NCI-H748 treated with DMSO at 0.1 percent for 48 hours (cell line): Measurements from ENCODE around the gene COG5.

ENCODE experiments used
- DNase-seq: peaks from one replicate; lab custom pipeline; 2025; lab: John Stamatoyannopoulos, UW

The COG5 gene

GRCh38 chr7:107505997-107506673, 57.6 kb downstream of the COG5 start:
- peak; percentile 12 for DNase-seq

DNA sequence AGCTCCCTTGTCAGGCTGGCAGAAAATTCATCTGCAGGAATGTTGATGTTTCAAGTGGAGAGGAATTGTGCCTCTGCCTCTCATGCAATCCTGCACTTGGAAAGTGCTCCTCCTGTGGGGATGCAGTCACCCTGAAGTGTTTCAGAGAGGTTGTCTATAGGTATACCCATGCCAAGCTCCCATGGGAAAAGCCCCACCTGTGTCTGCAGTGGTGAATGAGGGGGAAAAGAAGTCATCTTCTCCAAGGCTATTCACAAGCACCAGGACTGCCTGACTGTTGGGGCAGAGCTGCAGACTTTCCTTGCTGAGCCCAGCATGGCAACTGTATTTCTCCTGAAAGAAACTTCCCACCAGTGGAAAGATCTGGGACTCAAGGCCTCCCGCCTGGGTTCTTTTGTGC, 58.4 kb downstream of the COG5 start:
- DNase-seq = no peak

- no peak for DNase-seq
Measured at GRCh38 chr7:107503687-107504086, 60.0 kb downstream of the COG5 start.

- no peak for DNase-seq
Measured at GRCh38 chr7:107502797-107503196, 60.9 kb downstream of the COG5 start.

DNA sequence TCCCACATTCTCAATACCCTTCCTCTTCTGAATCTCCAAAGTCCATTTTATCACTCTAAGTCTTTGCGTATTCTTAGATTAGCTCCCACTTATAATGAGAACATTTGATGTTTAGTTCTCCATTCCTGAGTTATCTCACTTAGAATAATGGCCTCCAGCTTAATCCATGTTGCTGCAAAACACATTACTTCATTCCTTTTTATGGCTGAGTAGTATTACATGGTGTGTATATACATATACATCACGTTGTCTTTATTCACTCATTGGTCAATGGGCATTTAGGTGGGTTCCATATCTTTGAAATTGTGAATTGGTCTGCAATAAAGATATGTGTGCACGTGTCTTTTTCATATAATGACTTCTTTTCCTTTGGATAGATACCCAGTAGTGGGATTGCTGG, 61.6 kb downstream of the COG5 start:
- DNase-seq = no peak

GRCh38 chr7:107501593-107501992, 62.1 kb downstream of the COG5 start:
- DNase-seq = no peak

DNA sequence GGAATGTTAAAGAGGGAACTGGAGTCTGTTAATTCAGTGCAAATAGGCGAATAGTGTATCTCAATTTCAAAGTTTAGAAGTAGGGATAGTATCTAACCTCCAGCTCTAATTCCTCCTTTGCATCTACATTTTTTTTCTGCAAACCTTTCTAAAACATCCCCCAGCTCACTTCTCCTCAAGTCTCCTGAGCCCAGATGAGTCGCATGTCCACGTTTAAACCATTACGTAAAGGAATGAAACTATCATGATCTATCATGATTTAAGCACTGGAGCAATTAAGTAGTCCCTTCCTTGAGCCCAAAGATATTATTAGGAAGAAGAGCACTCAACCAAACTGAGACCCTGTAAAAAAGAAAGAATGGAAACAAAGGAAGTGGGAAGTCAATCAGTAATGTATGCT, 64.0 kb downstream of the COG5 start:
- no peak for DNase-seq

DNA sequence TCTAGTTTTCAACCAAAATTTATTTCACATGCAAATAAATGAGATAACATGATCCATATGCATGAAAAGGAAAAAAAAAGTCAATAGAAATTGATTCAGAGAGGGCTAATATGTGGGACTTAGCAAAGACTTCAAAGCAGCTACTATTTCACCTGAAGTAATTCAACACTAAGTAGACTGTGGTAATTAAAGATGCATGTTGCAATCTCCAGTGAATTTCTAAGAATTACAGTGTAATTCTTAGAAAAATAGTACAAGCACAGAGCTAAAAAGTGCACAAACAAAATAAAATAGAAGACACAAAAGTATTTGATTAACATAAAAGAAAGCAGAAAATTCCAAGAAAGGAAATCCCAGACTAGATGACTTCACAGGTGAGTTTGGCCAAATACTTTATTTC, 68.2 kb downstream of the COG5 start:
- no peak for DNase-seq

- DNase-seq = no peak
Measured at GRCh38 chr7:107494884-107495283, 68.8 kb downstream of the COG5 start.

- DNase-seq = peak; percentile 77
Measured at GRCh38 chr7:107494315-107494751, 69.4 kb downstream of the COG5 start.

- DNase-seq = no peak
Measured at GRCh38 chr7:107492875-107493274, 70.8 kb downstream of the COG5 start.

- DNase-seq = no peak
Measured at GRCh38 chr7:107486041-107486440, 77.7 kb downstream of the COG5 start.

- no peak for DNase-seq
Measured at GRCh38 chr7:107482571-107482970, 81.1 kb downstream of the COG5 start.

DNA sequence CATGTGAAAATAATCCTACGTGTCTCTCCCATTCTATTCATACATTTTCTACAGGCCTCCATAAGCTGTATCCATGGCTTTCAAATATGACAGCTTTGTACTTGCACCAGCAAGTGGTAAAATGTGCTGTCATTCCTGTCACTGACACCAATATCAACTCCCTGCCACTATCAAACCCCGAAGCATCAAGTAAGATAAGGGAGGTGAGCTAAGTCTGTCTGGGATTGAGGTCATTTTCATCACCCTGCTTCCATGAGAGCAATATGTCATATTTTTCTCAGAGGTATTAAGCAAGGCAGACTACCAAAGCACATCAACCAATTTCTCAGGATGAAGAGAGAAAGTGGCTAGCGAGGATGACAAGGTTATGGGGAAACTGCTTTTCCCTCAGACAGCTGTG, 82.8 kb downstream of the COG5 start:
- no peak for DNase-seq

- no peak for DNase-seq
Measured at GRCh38 chr7:107479303-107479702, 84.4 kb downstream of the COG5 start.

- no peak for DNase-seq
Measured at GRCh38 chr7:107474104-107474521, 89.6 kb downstream of the COG5 start.

DNA sequence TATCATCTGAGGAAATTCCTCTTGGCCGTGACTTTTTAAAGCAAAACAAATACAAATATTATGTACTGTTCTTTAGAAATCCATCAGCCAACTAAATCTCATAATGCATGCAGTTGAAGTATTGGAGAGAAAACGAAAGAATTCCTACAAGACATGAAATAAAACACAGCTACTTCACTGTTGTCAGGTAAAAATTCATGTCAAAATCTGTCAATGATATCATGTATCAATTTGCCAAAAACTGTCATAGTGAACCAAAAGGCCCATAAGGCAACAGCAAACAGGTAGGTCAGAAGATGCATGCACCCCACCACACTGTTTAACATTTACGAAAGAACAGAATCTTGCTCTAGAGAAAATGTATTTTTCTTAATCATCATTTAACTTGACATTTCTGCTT, 91.6 kb downstream of the COG5 start:
- DNase-seq = no peak

GRCh38 chr7:107471292-107472070, 92.2 kb downstream of the COG5 start:
- no peak for DNase-seq

- no peak for DNase-seq
Measured at GRCh38 chr7:107469929-107470328, 93.8 kb downstream of the COG5 start, which contains the start of gene GPR22. Gene GPR22, plus strand, starts transcription at chr7:107470057. Its CDS starts 4,004 bp downstream, at chr7:107474061.

GRCh38 chr7:107468824-107469223, 94.9 kb downstream of the COG5 start:
- DNase-seq = no peak

DNA sequence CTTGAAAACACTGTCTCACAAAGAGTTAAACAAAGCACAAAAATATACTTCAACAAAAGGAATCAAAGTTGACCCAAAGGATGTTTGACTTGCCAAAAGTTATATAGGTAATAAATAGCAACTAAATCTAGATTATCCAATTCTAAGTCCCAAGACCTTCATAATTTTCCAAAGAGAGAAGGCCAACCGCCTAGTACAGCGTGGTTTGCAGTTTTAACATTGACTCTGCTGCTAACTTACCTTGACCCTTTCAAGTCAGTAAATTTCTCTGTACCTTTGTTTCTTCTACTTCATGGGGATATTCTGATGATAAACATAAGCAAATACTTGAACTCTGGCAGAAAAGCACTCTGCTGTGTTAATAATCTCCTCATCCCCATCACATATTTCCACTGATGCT, 95.7 kb downstream of the COG5 start:
- DNase-seq = no peak

GRCh38 chr7:107464666-107465226, 99.0 kb downstream of the COG5 start:
- DNase-seq = no peak
